SU-DHL-6 (cell line): ENCODE data around the gene GSG1.

Source experiments
- H2AFZ ChIP-seq: fragments of 200-600 bp; sonication (generic); 2 replicates; pipeline ENCODE4 v1.6.1; 2014; ENCODE audit warnings: low read depth, mild to moderate bottlenecking, moderate library complexity, mixed read lengths, antibody characterized with exemption, low read length; ENCODE audit not compliant: severe bottlenecking
- H3F3A ChIP-seq: fragments of 200-600 bp; shearing (Covaris generic); 2 replicates; pipeline ENCODE4 v1.6.0; 2016; ENCODE audit warnings: antibody characterized with exemption, mild to moderate bottlenecking; ENCODE audit not compliant: insufficient read depth
- H3K27ac ChIP-seq: fragments of 200-600 bp; sonication (generic); 2 replicates; pipeline ENCODE4 v1.5.1; 2016; ENCODE audit warnings: low read depth, mild to moderate bottlenecking, low read length, moderate library complexity, mixed read lengths
- H3K27me3 ChIP-seq: fragments of 200-600 bp; sonication (generic), shearing (Covaris generic); 2 replicates; pipeline ENCODE4 v1.6.0; 2014; ENCODE audit warnings: mild to moderate bottlenecking, low read length
- H3K36me3 ChIP-seq: fragments of 200-600 bp; sonication (generic); 2 replicates; pipeline ENCODE4 v1.6.1; 2014; ENCODE audit warnings: mild to moderate bottlenecking, low read length, mixed read lengths
- H3K4me2 ChIP-seq: fragments of 300-600, 200-600 bp; shearing (Covaris generic), sonication (generic); 2 replicates; pipeline ENCODE4 v1.6.0; 2014; ENCODE audit warnings: low read length, low read depth, mild to moderate bottlenecking; ENCODE audit not compliant: poor library complexity, severe bottlenecking
- H3K4me3 ChIP-seq: fragments of 200-600 bp; sonication (generic); 2 replicates; pipeline ENCODE4 v1.5.1; 2014; ENCODE audit warnings: antibody characterized with exemption, low read length, mild to moderate bottlenecking, mixed read lengths; ENCODE audit not compliant: insufficient read depth, poor library complexity, severe bottlenecking
- H3K79me2 ChIP-seq: fragments of 200-600 bp; sonication (generic); 2 replicates; pipeline ENCODE4 v1.6.1; 2014; ENCODE audit warnings: mild to moderate bottlenecking, low read length, moderate library complexity; ENCODE audit not compliant: insufficient read depth
- H3K9ac ChIP-seq: fragments of 200-600 bp; sonication (generic); 2 replicates; pipeline ENCODE4 v1.7.0; 2014; ENCODE audit warnings: mild to moderate bottlenecking, low read length
- H3K9me2 ChIP-seq: fragments of 200-600 bp; sonication (generic); replicated peaks from 2 replicates; pipeline ENCODE4 v1.6.1; 2014; ENCODE audit warnings: low read length; ENCODE audit not compliant: insufficient read depth
- H3K9me3 ChIP-seq: fragments of 200-600 bp; sonication (generic); 2 replicates; pipeline ENCODE4 v1.6.1; 2014; ENCODE audit warnings: low read length, mixed read lengths; ENCODE audit not compliant: insufficient read depth
- H4K20me1 ChIP-seq: fragments of 200-600 bp; sonication (generic); 2 replicates; pipeline ENCODE4 v1.6.1; 2014; ENCODE audit warnings: low read depth, mild to moderate bottlenecking, antibody characterized with exemption, low read length, moderate library complexity, mixed read lengths
- CTCF ChIP-seq: fragments of 200-600 bp; sonication (generic); IDR thresholded peaks from one replicate; pipeline ENCODE4 v1.5.1; 2017; ENCODE audit warnings: antibody characterized with exemption, mild to moderate bottlenecking, low read length, moderate library complexity; ENCODE audit not compliant: insufficient read depth, poor library complexity, severe bottlenecking
- EZH2phosphoT487 ChIP-seq: fragments of 200-600 bp; sonication (generic), shearing (Covaris generic); conservative IDR thresholded peaks from 2 replicates; pipeline ENCODE4 v1.6.1; 2018; ENCODE audit warnings: mild to moderate bottlenecking, antibody characterized with exemption, low read length, moderate library complexity, mixed read lengths

Gene GSG1

GRCh38 chr12:13100605-13100881, 2.9 kb downstream of the GSG1 start:
- H3K79me2 ChIP-seq: no peaks in the 10 kb centered on the region
- no peaks in the 10 kb centered on the region for H3F3A ChIP-seq
- H3K9ac ChIP-seq: no peak overlapping the region
- TF ChIP-seq CTCF (no peak), EZH2phosphoT487 (no peak)
- no peaks in the 10 kb centered on the region for H4K20me1 ChIP-seq
- no peaks in the 10 kb centered on the region for H3K27me3 ChIP-seq
- no peaks in the 10 kb centered on the region for H3K9me3 ChIP-seq
- no peak overlapping the region for H3K4me3 ChIP-seq
- no peaks in the 10 kb centered on the region for H3K9me2 ChIP-seq
- H3K4me2 ChIP-seq: peak overlapping the region; percentile 44
- H3K27ac ChIP-seq: no peak overlapping the region
- H3K36me3 ChIP-seq: no peaks in the 10 kb centered on the region
- H2AFZ ChIP-seq: no peak overlapping the region

GRCh38 chr12:13099844-13100604, 3.4 kb downstream of the GSG1 start:
- no peaks in the 10 kb centered on the region for H3F3A ChIP-seq
- H3K79me2 ChIP-seq: no peaks in the 10 kb centered on the region
- no peaks in the 10 kb centered on the region for H3K36me3 ChIP-seq
- H3K27me3 ChIP-seq: no peaks in the 10 kb centered on the region
- H3K4me2 ChIP-seq: no peak overlapping the region
- H2AFZ ChIP-seq: no peak overlapping the region
- H3K4me3 ChIP-seq: no peak overlapping the region
- TF ChIP-seq EZH2phosphoT487 (no peak), CTCF (no peak)
- no peak overlapping the region for H3K27ac ChIP-seq
- H3K9ac ChIP-seq: no peak overlapping the region
- no peaks in the 10 kb centered on the region for H3K9me2 ChIP-seq
- no peaks in the 10 kb centered on the region for H4K20me1 ChIP-seq
- no peaks in the 10 kb centered on the region for H3K9me3 ChIP-seq

- H3K79me2 ChIP-seq: no peaks in the 10 kb centered on the region
- no peak for TF ChIP-seq EZH2phosphoT487
- no peak for TF ChIP-seq CTCF
- no peak overlapping the region for H3K27ac ChIP-seq
- no peaks in the 10 kb centered on the region for H3F3A ChIP-seq
- no peaks in the 10 kb centered on the region for H3K36me3 ChIP-seq
- no peak overlapping the region for H3K4me3 ChIP-seq
- no peak overlapping the region for H2AFZ ChIP-seq
- H3K27me3 ChIP-seq: no peaks in the 10 kb centered on the region
- no peaks in the 10 kb centered on the region for H3K9me3 ChIP-seq
- no peaks in the 10 kb centered on the region for H4K20me1 ChIP-seq
- no peak overlapping the region for H3K9ac ChIP-seq
- no peaks in the 10 kb centered on the region for H3K9me2 ChIP-seq
- no peak overlapping the region for H3K4me2 ChIP-seq
Observed at GRCh38 chr12:13099066-13099843, 4.2 kb downstream of the GSG1 start.
